ENCODE data around the gene AATK.

- TF ChIP-seq CTCF (conservative IDR thresholded peaks at IDR 0.05) (no peak), ZFX (IDR thresholded peaks at IDR 0.05) (no peak)
Observed at GRCh38 chr17:81193470-81194224, 27.6 kb upstream of the AATK start.

Measured in C4-2B (cell line).